Liver (tissue), 3 donors: Measurements from ENCODE around the gene CD33.

Experiments used
- EGR1 ChIP-seq, 2 donors: IDR thresholded peaks; 2 replicates each; pipeline ENCODE4 v1.6.1; 2016 to 2018; ENCODE audit warnings: antibody characterized with exemption in 2 of 2, low read depth in 2 of 2
- NR2F2 ChIP-seq: IDR thresholded peaks from 2 replicates; pipeline ENCODE4 v1.6.1; 2016; ENCODE audit warnings: antibody characterized with exemption
- TF ChIP-seq, protein P1 (sequence below): fragments of 150-350 bp; IDR thresholded peaks from 2 replicates; pipeline ENCODE4 v1.5.1; 2017; ENCODE audit warnings: improper control_type of control experiment, low read depth, low read length; ENCODE audit not compliant: missing input control
- TF ChIP-seq, protein P2 (sequence below): IDR thresholded peaks from 2 replicates; pipeline ENCODE4 v1.6.1; 2016; ENCODE audit warnings: antibody characterized with exemption, mild to moderate bottlenecking
- TF ChIP-seq, protein P3 (sequence below): IDR thresholded peaks from 2 replicates; pipeline ENCODE4 v1.6.1; 2016; ENCODE audit warnings: antibody characterized with exemption
- TF ChIP-seq, protein P4 (sequence below): IDR thresholded peaks from 2 replicates; pipeline ENCODE4 v1.6.1; 2016; ENCODE audit warnings: antibody characterized with exemption
- donor health status: healthy.
- donor health status: healthy.

DNA sequence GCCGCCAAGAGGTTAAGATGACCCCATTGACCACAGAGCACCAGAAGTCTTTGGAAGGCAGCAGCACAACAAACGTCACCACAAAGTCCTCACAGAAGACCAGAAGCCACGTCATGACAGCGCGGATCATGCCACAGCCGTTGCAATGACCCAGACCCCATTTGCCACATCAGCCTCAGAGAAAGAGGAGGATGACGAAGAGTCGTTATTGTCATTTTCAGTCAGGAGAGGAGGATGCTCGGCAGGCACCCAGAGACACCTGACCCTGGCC is 29.6 kb upstream of the CD33 start:
- TF ChIP-seq, protein P1, sequence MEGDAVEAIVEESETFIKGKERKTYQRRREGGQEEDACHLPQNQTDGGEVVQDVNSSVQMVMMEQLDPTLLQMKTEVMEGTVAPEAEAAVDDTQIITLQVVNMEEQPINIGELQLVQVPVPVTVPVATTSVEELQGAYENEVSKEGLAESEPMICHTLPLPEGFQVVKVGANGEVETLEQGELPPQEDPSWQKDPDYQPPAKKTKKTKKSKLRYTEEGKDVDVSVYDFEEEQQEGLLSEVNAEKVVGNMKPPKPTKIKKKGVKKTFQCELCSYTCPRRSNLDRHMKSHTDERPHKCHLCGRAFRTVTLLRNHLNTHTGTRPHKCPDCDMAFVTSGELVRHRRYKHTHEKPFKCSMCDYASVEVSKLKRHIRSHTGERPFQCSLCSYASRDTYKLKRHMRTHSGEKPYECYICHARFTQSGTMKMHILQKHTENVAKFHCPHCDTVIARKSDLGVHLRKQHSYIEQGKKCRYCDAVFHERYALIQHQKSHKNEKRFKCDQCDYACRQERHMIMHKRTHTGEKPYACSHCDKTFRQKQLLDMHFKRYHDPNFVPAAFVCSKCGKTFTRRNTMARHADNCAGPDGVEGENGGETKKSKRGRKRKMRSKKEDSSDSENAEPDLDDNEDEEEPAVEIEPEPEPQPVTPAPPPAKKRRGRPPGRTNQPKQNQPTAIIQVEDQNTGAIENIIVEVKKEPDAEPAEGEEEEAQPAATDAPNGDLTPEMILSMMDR = no peak
- TF ChIP-seq, protein P2, sequence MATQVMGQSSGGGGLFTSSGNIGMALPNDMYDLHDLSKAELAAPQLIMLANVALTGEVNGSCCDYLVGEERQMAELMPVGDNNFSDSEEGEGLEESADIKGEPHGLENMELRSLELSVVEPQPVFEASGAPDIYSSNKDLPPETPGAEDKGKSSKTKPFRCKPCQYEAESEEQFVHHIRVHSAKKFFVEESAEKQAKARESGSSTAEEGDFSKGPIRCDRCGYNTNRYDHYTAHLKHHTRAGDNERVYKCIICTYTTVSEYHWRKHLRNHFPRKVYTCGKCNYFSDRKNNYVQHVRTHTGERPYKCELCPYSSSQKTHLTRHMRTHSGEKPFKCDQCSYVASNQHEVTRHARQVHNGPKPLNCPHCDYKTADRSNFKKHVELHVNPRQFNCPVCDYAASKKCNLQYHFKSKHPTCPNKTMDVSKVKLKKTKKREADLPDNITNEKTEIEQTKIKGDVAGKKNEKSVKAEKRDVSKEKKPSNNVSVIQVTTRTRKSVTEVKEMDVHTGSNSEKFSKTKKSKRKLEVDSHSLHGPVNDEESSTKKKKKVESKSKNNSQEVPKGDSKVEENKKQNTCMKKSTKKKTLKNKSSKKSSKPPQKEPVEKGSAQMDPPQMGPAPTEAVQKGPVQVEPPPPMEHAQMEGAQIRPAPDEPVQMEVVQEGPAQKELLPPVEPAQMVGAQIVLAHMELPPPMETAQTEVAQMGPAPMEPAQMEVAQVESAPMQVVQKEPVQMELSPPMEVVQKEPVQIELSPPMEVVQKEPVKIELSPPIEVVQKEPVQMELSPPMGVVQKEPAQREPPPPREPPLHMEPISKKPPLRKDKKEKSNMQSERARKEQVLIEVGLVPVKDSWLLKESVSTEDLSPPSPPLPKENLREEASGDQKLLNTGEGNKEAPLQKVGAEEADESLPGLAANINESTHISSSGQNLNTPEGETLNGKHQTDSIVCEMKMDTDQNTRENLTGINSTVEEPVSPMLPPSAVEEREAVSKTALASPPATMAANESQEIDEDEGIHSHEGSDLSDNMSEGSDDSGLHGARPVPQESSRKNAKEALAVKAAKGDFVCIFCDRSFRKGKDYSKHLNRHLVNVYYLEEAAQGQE = no peak
- TF ChIP-seq, protein P3, sequence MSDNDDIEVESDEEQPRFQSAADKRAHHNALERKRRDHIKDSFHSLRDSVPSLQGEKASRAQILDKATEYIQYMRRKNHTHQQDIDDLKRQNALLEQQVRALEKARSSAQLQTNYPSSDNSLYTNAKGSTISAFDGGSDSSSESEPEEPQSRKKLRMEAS = no peak
- TF ChIP-seq NR2F2 (no peak), EGR1 (IDR thresholded peaks at IDR 0.05; ENCODE audit: low read depth in 2 of 2) (no peak)
- TF ChIP-seq, protein P4, sequence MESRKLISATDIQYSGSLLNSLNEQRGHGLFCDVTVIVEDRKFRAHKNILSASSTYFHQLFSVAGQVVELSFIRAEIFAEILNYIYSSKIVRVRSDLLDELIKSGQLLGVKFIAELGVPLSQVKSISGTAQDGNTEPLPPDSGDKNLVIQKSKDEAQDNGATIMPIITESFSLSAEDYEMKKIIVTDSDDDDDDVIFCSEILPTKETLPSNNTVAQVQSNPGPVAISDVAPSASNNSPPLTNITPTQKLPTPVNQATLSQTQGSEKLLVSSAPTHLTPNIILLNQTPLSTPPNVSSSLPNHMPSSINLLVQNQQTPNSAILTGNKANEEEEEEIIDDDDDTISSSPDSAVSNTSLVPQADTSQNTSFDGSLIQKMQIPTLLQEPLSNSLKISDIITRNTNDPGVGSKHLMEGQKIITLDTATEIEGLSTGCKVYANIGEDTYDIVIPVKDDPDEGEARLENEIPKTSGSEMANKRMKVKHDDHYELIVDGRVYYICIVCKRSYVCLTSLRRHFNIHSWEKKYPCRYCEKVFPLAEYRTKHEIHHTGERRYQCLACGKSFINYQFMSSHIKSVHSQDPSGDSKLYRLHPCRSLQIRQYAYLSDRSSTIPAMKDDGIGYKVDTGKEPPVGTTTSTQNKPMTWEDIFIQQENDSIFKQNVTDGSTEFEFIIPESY = no peak
